Gastroesophageal sphincter (tissue), 3 donors: ENCODE data around the gene ZNF644.
A peak's percentile ranks its signal among the peaks of the same experiment; 100 is the strongest.

Source experiments
- CTCF ChIP-seq, 4 experiments: fragments of 200-600 bp in 2 of 4; fragments of 450-650 bp in 2 of 4; sonication (generic) in 1 of 4; IDR thresholded peaks; one replicate each; pipeline ENCODE4 v1.5.1; 2017 to 2019; ENCODE audit warnings: antibody characterized with exemption in 4 of 4, mild to moderate bottlenecking in 2 of 4, moderate library complexity in 2 of 4
- EP300 ChIP-seq: sonication (generic); formaldehyde crosslinking; IDR thresholded peaks from one replicate; pipeline ENCODE4 v1.6.1; 2017; ENCODE audit warnings: antibody characterized with exemption, mild to moderate bottlenecking
- POLR2AphosphoS5 ChIP-seq: sonication (generic); formaldehyde crosslinking; IDR thresholded peaks from one replicate; pipeline ENCODE4 v1.6.1; 2017; ENCODE audit warnings: antibody characterized with exemption

DNA sequence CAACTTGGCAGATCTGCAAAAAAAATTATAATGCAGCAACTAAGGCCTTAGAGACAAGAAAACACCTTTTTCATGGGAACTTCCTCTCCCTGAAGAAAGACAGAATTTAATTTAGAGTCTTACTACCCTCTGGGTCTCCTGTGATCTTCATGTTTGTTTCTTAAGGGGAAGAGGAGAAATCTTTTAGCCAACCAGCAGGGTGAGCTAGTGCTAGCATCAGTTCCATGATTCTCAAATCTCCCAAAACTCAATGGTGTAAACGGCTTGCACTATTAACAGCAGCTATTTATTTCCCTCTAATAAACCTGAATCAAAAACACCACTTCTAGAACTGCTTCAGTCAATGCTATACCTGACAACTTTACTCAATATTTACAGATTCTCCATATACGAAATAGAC is 3.8 kb downstream of the ZNF644 start:
- TF ChIP-seq CTCF (IDR thresholded peaks at IDR 0.05), result peak in 3 of 4 experiments; percentile 12 to 37 (median 25)
- TF ChIP-seq POLR2AphosphoS5, result no peak
- no peak for TF ChIP-seq EP300
